ENCODE data around the gene ATG2A. TPM values are rescaled to one million over a fixed set of nuclear protein-coding genes. Genes with fewer than 3 reads are reported as not detected.

Gene ATG2A
- total and polyA plus RNA-seq, 10 donors: 14.3 to 57.3 (median 34.0) TPM

- Histone ChIP-seq H3K4me3 (no peak overlapping the region), H3K4me1 (peaks cover 10 to 21% (median 16%) of the 10 kb centered on the region in 6 donors), H3K27ac (no peak overlapping the region), H3K36me3 (peaks cover 0 to 87% (median 74%) of the 10 kb centered on the region in 6 donors), H3K27me3 (replicated peaks in 1 of 7) (no peaks in the 10 kb centered on the region), H3K9me3 (no peaks in the 10 kb centered on the region)
- intact Hi-C loops (cut with DNase I; ENCODE audit: low total_unique reads): no loop called here
- TF ChIP-seq POLR2AphosphoS5 (IDR thresholded peaks at IDR 0.05) (peak in 1 of 3 donors; percentile 3), POLR2A (IDR thresholded peaks at IDR 0.05) (no peak)
- DNase-seq: no peak
- WGBS, 5 donors: 91 to 99% (median 95%) methylated on average over 3 to 9 of the region's 9 CpGs
Measured at GRCh38 chr11:64898076-64898445, 18.9 kb downstream of the ATG2A start.

GRCh38 chr11:64897381-64898075, 19.5 kb downstream of the ATG2A start:
- H3K4me3 ChIP-seq: no peak overlapping the region
- peaks cover 0 to 81% (median 69%) of the 10 kb centered on the region in 6 donors for H3K36me3 ChIP-seq
- no peak overlapping the region for H3K27ac ChIP-seq
- H3K9me3 ChIP-seq: no peaks in the 10 kb centered on the region
- intact Hi-C loops (cut with DNase I; ENCODE audit: low total_unique reads): no loop called here
- H3K4me1 ChIP-seq: peaks cover 15 to 27% (median 21%) of the 10 kb centered on the region in 6 donors
- TF ChIP-seq POLR2AphosphoS5 (IDR thresholded peaks at IDR 0.05) (no peak), POLR2A (IDR thresholded peaks at IDR 0.05) (no peak), CTCF (IDR thresholded peaks at IDR 0.05 in 8 of 11, conservative IDR thresholded peaks at IDR 0.05 in 3 of 11) (no peak)
- no peaks in the 10 kb centered on the region for H3K27me3 ChIP-seq (replicated peaks in 1 of 7)
- WGBS, 5 donors: 90 to 98% (median 95%) methylated on average over 7 to 19 of the region's 19 CpGs
- DNase-seq: no peak

GRCh38 chr11:64896448-64897022, 20.5 kb downstream of the ATG2A start:
- DNase-seq: no peak
- intact Hi-C loops (cut with DNase I; ENCODE audit: low total_unique reads): no loop called here
- Histone ChIP-seq H3K4me3 (no peak overlapping the region), H3K4me1 (peaks cover 15 to 36% (median 26%) of the 10 kb centered on the region in 6 donors), H3K27me3 (replicated peaks in 1 of 7) (no peaks in the 10 kb centered on the region), H3K9me3 (no peaks in the 10 kb centered on the region), H3K36me3 (peaks cover 0 to 72% (median 59%) of the 10 kb centered on the region in 6 donors), H3K27ac (no peak overlapping the region)
- TF ChIP-seq CTCF (IDR thresholded peaks at IDR 0.05 in 8 of 11, conservative IDR thresholded peaks at IDR 0.05 in 3 of 11): no peak
- no peak for TF ChIP-seq POLR2A (IDR thresholded peaks at IDR 0.05)
- peak in 1 of 3 donors; percentile 36 for TF ChIP-seq POLR2AphosphoS5 (IDR thresholded peaks at IDR 0.05)
- 88 to 94% (median 91%) methylated on average over 4 to 14 of the region's 14 CpGs; no CpG with 5 or more reads in 1 of the 5 donors for WGBS, 5 donors

GRCh38 chr11:64894812-64895452, 22.1 kb downstream of the ATG2A start:
- peak in 1 of 3 donors; percentile 43 for TF ChIP-seq POLR2AphosphoS5 (IDR thresholded peaks at IDR 0.05)
- TF ChIP-seq POLR2A (IDR thresholded peaks at IDR 0.05): no peak
- Histone ChIP-seq H3K4me3 (no peak overlapping the region), H3K27me3 (replicated peaks in 1 of 7) (no peaks in the 10 kb centered on the region), H3K36me3 (peaks cover 0 to 56% (median 43%) of the 10 kb centered on the region in 6 donors), H3K9me3 (no peaks in the 10 kb centered on the region), H3K27ac (peak overlapping the region in 1 of 8 donors; percentile 66), H3K4me1 (peaks cover 15 to 35% (median 26%) of the 10 kb centered on the region in 6 donors)
- intact Hi-C loops (cut with DNase I; ENCODE audit: low total_unique reads): loop anchor here (2.0 kb wide), 1 partner anchor 48 kb away; no protein-coding TSS in a partner anchor
- no peak for DNase-seq
- 82 to 87% (median 84%) methylated on average over 12 to 39 of the region's 39 CpGs for WGBS, 5 donors
